ENCODE results near the gene NKIRAS1. TPM values are rescaled to one million over a fixed set of nuclear protein-coding genes. Genes with fewer than 3 reads are reported as not detected.
"Not testable (repeated sequence)": the region's sequence is repeated elsewhere in the genome, so short reads cannot be mapped to it uniquely, and the experiment has no call there.

NKIRAS1 gene
- polyA plus RNA-seq, 4 donors: 16.6 to 18.5 (median 17.8) TPM

DNA sequence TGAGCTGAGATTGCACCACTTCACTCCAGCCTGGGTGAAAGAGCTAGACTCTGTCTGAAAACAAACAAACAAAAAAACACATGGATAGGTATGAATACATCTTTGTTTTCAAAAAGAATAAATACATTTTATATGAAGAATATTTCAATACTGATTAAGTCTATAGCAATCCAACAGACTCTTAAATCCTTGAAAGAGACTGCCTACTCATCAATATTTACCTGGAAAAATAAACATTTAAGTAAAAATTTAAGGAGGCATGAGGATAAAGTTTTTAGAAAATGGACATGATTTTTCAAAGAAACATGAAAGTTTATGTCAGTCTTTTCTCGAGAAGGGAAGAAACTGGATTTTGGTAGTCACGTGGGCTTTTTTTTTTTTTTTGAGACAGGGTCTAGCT lies 5.4 kb downstream of the NKIRAS1 start:
- DNase-seq (ENCODE audit: low read depth in 4 of 4, low spot score in 3 of 4): no peak

DNA sequence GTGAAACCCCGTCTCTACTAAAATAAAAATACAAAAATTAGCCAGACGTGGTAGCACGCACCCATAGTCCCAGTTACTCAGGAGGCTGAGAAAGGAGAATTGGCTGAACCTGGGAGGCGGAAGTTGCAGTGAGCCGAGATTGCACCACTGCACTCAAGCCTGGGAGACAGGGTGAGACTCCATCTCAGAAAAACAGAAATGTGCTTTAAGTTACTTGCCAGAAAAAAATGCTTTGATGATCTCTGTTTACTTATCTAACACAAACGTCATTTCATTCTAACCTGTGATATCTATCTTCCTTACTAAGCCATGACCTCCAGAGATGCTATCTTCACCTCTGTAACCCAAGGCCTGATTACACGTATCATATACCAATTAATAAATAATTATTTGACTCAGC lies 7.4 kb downstream of the NKIRAS1 start:
- no peak for DNase-seq (ENCODE audit: low read depth in 4 of 4, low spot score in 3 of 4)

GRCh38 chr3:23904545-23904944 lies 12.2 kb downstream of the NKIRAS1 start:
- DNase-seq (ENCODE audit: low read depth in 4 of 4, low spot score in 3 of 4): no peak

GRCh38 chr3:23900744-23901143 lies 16.0 kb downstream of the NKIRAS1 start:
- DNase-seq (ENCODE audit: low read depth in 4 of 4, low spot score in 3 of 4): no peak

GRCh38 chr3:23895181-23895580 lies 21.6 kb downstream of the NKIRAS1 start:
- DNase-seq (ENCODE audit: low read depth in 4 of 4, low spot score in 3 of 4): no peak

DNA sequence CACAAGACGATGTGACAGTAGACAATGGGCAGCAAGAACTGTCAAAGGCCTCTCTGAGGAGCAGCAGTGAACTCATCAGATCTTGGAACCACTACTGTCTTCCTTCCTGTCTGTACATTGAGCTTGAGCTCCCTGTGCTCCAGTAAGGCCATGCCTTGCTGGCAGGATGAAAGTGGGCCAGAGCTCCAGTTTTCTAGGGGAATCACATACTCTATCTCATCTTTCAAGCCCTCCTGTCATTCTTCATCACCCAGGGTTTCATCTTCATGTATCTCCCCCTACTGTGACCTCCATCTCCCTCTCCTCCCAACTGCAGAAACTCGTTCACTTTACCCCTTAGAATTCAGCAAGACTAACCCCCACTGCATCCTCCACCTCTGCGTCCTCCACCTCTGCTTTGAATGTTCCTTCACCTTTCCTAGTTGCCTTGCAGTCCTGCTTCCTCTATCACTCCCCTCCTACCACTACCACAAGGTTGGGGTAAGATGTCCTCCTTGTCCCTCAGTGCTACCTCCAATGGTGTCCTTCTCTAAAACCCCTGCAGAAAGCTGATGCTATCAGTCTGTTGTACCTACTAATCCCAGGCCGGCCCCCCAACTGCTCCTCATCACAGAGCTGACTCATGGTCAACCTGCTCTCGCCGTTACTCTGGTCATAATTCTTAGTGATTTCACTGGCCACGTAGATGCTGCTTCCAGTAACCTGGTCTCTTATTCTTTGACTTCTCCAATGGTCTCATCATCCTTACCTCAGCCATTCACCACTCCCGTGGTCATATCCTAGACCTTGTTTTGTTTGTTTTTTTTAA lies 22.3 kb downstream of the NKIRAS1 start:
- no peak for DNase-seq (ENCODE audit: low read depth in 4 of 4, low spot score in 3 of 4)

- DNase-seq (ENCODE audit: low read depth in 4 of 4, low spot score in 3 of 4): no peak
Observed at GRCh38 chr3:23889950-23890349, 26.8 kb downstream of the NKIRAS1 start.

- DNase-seq (ENCODE audit: low read depth in 4 of 4, low spot score in 3 of 4): no peak
Observed at GRCh38 chr3:23889386-23889785, 27.4 kb downstream of the NKIRAS1 start.

- no peak for DNase-seq (ENCODE audit: low read depth in 4 of 4, low spot score in 3 of 4)
Observed at GRCh38 chr3:23888617-23889228, 28.1 kb downstream of the NKIRAS1 start.

- no peak for DNase-seq (ENCODE audit: low read depth in 4 of 4, low spot score in 3 of 4)
Observed at GRCh38 chr3:23886311-23886710, 30.5 kb downstream of the NKIRAS1 start.

- no peak for DNase-seq (ENCODE audit: low read depth in 4 of 4, low spot score in 3 of 4)
Observed at GRCh38 chr3:23885210-23885609, 31.6 kb downstream of the NKIRAS1 start.

GRCh38 chr3:23884481-23884880 lies 32.3 kb downstream of the NKIRAS1 start:
- no peak for DNase-seq (ENCODE audit: low read depth in 4 of 4, low spot score in 3 of 4)

DNA sequence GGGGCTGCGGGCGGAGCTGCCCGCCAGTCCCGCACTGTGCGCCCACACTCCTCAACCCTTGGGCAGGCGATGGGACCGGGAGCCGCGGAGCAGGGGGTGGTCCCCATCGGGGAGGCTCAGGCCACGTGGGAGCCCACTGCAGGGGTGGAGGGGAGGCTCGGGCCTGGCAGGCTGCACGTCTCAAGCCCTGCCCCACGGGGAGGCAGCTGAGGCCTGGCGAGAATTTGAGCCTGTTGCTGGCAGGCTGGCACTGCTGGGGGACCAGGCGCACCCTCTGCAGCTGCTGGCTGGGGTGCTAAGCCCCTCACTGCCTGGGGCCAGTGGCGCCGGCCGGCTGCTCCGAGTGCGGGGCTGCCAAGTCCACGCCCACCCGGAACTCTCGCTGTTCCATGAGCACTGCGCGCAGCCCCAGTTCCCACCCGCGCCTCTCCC lies 34.3 kb downstream of the NKIRAS1 start:
- DNase-seq (ENCODE audit: low read depth in 4 of 4, low spot score in 3 of 4): no peak

DNA sequence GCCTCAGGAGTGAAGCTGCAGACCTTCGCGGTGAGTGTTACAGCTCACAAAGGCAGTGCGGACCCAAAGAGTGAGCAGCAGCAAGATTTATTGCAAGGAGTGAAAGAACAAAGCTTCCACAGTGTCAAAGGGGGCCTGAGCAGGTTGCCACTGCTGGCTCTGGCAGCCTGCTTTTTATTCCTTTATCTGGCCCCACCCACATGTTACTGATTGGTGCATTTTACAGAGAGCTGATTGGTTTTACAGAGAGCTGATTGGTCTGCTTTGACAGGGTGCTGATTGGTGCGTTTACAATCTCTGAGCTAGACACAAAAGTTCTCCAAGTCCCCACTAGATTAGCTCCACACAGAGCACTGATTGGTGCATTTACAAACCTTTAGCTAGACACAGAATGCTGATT lies 34.8 kb downstream of the NKIRAS1 start:
- DNase-seq (ENCODE audit: low read depth in 4 of 4, low spot score in 3 of 4): not testable (repeated sequence)

DNA sequence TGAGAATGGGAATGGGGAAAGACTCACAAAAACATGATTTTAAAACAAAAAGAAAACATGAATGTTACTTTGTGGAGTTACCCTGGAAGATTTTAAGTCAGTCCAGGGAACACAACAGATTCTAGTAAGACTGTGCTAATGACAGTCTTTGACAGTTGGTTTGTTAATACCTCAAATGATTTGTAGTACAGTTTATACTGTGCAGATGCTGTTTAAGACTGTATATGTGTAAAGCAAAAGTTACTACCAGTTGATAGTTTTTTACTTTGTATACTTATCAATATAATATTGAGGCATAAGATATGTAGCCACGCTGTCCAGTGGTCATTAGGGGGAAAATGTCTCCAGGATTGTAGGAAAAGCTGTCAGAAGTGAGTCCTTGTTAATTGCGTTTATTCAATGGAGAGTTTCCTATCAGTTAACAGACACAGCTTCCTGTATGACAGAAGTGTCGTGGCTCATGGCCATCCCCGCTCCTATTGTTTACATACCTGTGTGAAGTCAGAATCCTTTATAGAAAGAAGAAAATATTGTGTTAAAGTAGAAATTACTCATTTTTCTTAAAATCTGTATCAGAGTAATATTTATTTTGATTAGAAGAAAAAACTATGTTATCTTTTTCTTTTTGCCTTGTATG lies 36.0 kb downstream of the NKIRAS1 start:
- no peak for DNase-seq (ENCODE audit: low read depth in 4 of 4, low spot score in 3 of 4)

DNA sequence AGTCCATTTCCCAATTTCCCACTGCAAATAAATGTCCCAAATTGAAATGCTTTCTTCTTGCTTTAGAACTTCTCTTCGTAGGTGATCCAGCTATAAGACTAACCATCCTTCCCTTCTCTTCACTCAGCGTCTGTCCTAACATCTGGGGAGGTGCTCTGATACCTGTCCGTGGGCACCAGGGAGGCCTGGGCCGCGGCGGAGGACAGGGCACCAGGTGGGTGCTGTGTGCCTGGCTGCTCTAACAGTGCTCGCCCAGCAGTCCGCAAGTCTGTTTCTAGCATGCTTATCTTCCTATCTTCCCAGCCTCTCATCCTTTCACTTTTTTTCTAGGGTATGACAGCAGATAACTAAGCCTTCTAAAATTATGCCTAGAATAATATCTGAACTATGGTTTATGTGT lies 37.3 kb downstream of the NKIRAS1 start:
- DNase-seq (ENCODE audit: low read depth in 4 of 4, low spot score in 3 of 4): no peak

GRCh38 chr3:23877329-23877980 lies 39.3 kb downstream of the NKIRAS1 start:
- no peak for DNase-seq (ENCODE audit: low read depth in 4 of 4, low spot score in 3 of 4)

DNA sequence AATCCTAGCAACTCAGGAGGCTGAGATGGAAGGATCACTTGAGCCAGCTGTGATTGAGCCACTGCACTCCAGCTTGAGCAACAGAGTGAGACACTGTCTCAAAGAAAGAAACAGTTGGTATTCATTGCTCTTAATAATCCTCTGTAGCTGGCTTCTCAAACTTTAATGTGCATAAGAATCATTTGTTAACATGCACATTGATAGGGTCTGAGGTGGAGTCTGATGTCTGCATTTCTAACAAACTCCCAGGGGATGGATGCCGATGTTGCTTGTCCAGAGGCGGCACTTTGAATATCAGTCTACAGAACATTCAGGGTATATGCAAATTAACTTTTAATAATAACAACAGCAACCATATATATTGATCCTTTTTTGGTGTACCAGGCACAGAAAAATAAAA lies 39.9 kb downstream of the NKIRAS1 start:
- DNase-seq (ENCODE audit: low read depth in 4 of 4, low spot score in 3 of 4): no peak

DNA sequence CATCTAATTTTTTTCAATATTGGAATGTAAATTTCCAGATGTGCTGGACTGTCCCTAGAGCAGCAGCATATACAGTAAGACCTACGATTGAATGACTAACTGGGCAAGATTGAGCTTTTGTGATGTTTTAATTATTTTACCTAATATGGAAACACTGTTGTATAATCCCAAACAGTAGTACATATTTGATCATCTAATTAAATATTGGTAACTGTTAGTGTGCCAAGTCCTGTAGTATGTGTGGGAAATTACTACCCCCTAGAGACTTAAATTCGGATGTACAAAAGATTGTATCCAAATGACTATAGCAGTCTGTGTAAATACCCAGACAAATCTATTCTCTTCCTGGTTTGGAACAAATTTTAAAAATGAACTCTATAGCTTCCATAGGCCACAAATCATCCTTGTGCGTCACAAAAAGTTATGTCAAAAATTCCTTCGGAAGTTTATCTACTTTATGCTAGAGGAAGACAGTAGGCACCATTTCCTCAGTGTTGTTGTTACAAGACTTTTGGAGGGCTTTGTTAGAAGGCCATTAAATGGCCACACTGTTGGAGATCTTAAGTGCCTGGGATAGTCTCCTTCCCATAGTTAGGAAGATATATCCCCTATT lies 41.6 kb downstream of the NKIRAS1 start:
- DNase-seq (ENCODE audit: low read depth in 4 of 4, low spot score in 3 of 4): no peak

- DNase-seq (ENCODE audit: low read depth in 4 of 4, low spot score in 3 of 4): no peak
Observed at GRCh38 chr3:23874359-23875112, 42.3 kb downstream of the NKIRAS1 start.
